Right atrium auricular region (tissue), 2 donors: ENCODE data around the gene SLIT3. TPM values are rescaled to one million over a fixed set of nuclear protein-coding genes. Genes with fewer than 3 reads are reported as not detected.

Source experiments
- DNase-seq: peaks from one replicate; pipeline ENCODE4 v3.0.0-alpha.2; 2019; ENCODE audit warnings: low spot score
- H3K27ac ChIP-seq, 2 donors: fragments of 200-600 bp; sonication (generic); 1 replicate in 1 of 2; 2 replicates in 1 of 2; pipeline ENCODE4 v1.5.1; 2016 to 2019
- H3K27me3 ChIP-seq, 2 donors: fragments of 200-600 bp; sonication (generic); one replicate each; pipeline versions ENCODE4 v1.5.1 to v1.6.0; 2017 to 2019
- H3K36me3 ChIP-seq: fragments of 200-600 bp; sonication (generic); one replicate; pipeline ENCODE4 v1.5.1; 2016
- H3K4me1 ChIP-seq, 2 donors: fragments of 200-600 bp; sonication (generic); one replicate each; pipeline versions ENCODE4 v1.5.1 to v1.6.0; 2017 to 2019
- H3K4me3 ChIP-seq, 2 donors: fragments of 200-600 bp; sonication (generic); 1 replicate in 1 of 2; 2 replicates in 1 of 2; pipeline ENCODE4 v1.5.1; 2017 to 2019; ENCODE audit warnings: mild to moderate bottlenecking in 1 of 2, moderate library complexity in 1 of 2
- H3K9me3 ChIP-seq, 2 donors: fragments of 200-600 bp; sonication (generic); one replicate each; pipeline ENCODE4 v1.5.1; 2019
- CTCF ChIP-seq, 2 donors: fragments of 200-600 bp; sonication (generic); IDR thresholded peaks; one replicate each; pipeline ENCODE4 v1.5.1; 2019; ENCODE audit warnings: antibody characterized with exemption in 2 of 2
- total RNA-seq, 2 donors: library from RNA; depleted of rRNA; stranded (reverse); fragments of >200 nt; gene quantifications; one replicate each; pipeline ENCODE4 v1.1.0, GENCODE V29; 2016

The SLIT3 gene
- total RNA-seq, 2 donors from 2014 or later, result 66.1 to 85.8 TPM

GRCh38 chr5:168899673-168900072 lies 401.3 kb downstream of the SLIT3 start:
- Histone ChIP-seq H3K9me3 (no peaks in the 10 kb centered on the region), H3K4me3 (no peak overlapping the region), H3K36me3 (no peaks in the 10 kb centered on the region), H3K4me1 (no peaks in the 10 kb centered on the region), H3K27ac (no peak overlapping the region), H3K27me3 (no peaks in the 10 kb centered on the region)
- TF ChIP-seq CTCF (IDR thresholded peaks at IDR 0.05), result no peak
- DNase-seq, result no peak

DNA sequence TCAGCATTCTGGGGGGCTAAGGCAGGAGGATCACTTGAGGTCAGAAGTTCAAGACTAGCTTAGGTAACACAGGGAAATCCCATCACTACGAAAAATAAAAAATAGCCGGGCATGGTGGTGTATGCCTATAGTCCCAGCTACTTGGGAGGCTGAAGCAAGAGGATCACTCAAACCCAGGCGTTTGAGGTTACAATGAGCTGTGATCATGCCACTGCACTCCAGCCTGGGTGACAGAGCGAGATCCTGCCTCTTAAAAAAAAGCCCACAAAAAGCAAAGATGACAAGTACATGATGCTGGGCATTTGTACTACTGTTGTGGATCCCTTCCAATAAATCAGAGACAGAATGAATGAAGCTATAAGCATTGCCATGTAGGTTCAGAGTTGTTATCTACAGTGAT lies 401.7 kb downstream of the SLIT3 start:
- no peaks in the 10 kb centered on the region for H3K36me3 ChIP-seq
- no peak for TF ChIP-seq CTCF (IDR thresholded peaks at IDR 0.05)
- no peak overlapping the region for H3K27ac ChIP-seq
- no peak for DNase-seq
- no peaks in the 10 kb centered on the region for H3K9me3 ChIP-seq
- no peaks in the 10 kb centered on the region for H3K4me1 ChIP-seq
- no peak overlapping the region for H3K4me3 ChIP-seq
- no peaks in the 10 kb centered on the region for H3K27me3 ChIP-seq

- H3K27ac ChIP-seq, result no peak overlapping the region
- no peak for TF ChIP-seq CTCF (IDR thresholded peaks at IDR 0.05)
Measured at GRCh38 chr5:168898247-168898911, 402.6 kb downstream of the SLIT3 start.

GRCh38 chr5:168897387-168898122 lies 403.4 kb downstream of the SLIT3 start:
- H3K27ac ChIP-seq, result no peak overlapping the region
- H3K9me3 ChIP-seq, result no peaks in the 10 kb centered on the region
- H3K4me1 ChIP-seq, result no peaks in the 10 kb centered on the region
- H3K27me3 ChIP-seq, result no peaks in the 10 kb centered on the region
- no peak for TF ChIP-seq CTCF (IDR thresholded peaks at IDR 0.05)
- H3K4me3 ChIP-seq, result no peak overlapping the region
- H3K36me3 ChIP-seq, result no peaks in the 10 kb centered on the region
- no peak for DNase-seq

More at GRCh38 chr5:168898247-168898911, 402.6 kb downstream of the SLIT3 start:
- Histone ChIP-seq H3K27me3 (no peaks in the 10 kb centered on the region), H3K4me3 (no peak overlapping the region), H3K36me3 (no peaks in the 10 kb centered on the region), H3K4me1 (no peaks in the 10 kb centered on the region), H3K9me3 (no peaks in the 10 kb centered on the region)
- DNase-seq, result no peak

GRCh38 chr5:168895295-168896071 lies 405.5 kb downstream of the SLIT3 start:
- H3K9me3 ChIP-seq, result no peaks in the 10 kb centered on the region
- no peak for TF ChIP-seq CTCF (IDR thresholded peaks at IDR 0.05)
- H3K27me3 ChIP-seq, result no peaks in the 10 kb centered on the region
- DNase-seq, result no peak
- no peaks in the 10 kb centered on the region for H3K4me1 ChIP-seq
- H3K36me3 ChIP-seq, result no peaks in the 10 kb centered on the region
- H3K4me3 ChIP-seq, result no peak overlapping the region
- no peak overlapping the region for H3K27ac ChIP-seq
